Type B pancreatic cell (in vitro differentiated cells): Measurements from ENCODE around the gene ACVR1B. TPM values are rescaled to one million over a fixed set of nuclear protein-coding genes. Genes with fewer than 3 reads are reported as not detected.

Source experiments
- DNase-seq: peaks from one replicate; pipeline ENCODE4 v3.0.0; 2021; ENCODE audit warnings: mixed read lengths; ENCODE audit not compliant: unreplicated experiment; ENCODE audit errors: extremely low spot score
- H3K27ac Mint-ChIP-seq: 2 replicates; pipeline ENCODE4 v1.8.0; 2021; ENCODE audit warnings: mild to moderate bottlenecking, mixed read lengths
- H3K27me3 Mint-ChIP-seq: 2 replicates; pipeline ENCODE4 v1.8.0; 2021; ENCODE audit warnings: mixed read lengths
- H3K36me3 Mint-ChIP-seq: 2 replicates; pipeline ENCODE4 v1.8.0; 2021; ENCODE audit warnings: mixed read lengths
- H3K4me1 Mint-ChIP-seq: one replicate; pipeline ENCODE4 v1.8.0; 2021; ENCODE audit warnings: mixed read lengths; ENCODE audit not compliant: unreplicated experiment
- H3K4me3 Mint-ChIP-seq: 2 replicates; pipeline ENCODE4 v1.8.0; 2021; ENCODE audit warnings: mild to moderate bottlenecking, mixed read lengths
- H3K9me3 Mint-ChIP-seq: 2 replicates; pipeline ENCODE4 v1.8.0; 2021; ENCODE audit warnings: mixed read lengths
- long read RNA-seq: library from polyadenylated mRNA; unstranded; transcript quantifications from one replicate; pipeline ENCODE4 v2.0.0, GENCODE V29; 2020
- total RNA-seq: library from RNA; stranded (reverse); gene quantifications from 2 replicates; pipeline ENCODE4 v1.2.1, GENCODE V29; 2021; ENCODE audit warnings: low replicate concordance
- TF ChIP-seq, protein P1 (sequence below): fragments of 200-600 bp; sonication (generic); conservative IDR thresholded peaks from 2 replicates; pipeline ENCODE4 v1.5.0; 2021; ENCODE audit warnings: antibody characterized with exemption, mild to moderate bottlenecking

Gene ACVR1B
- total RNA-seq: 36.0 and 36.1 TPM in 2 replicates
- long read RNA-seq, partial matches to known transcripts: 0 of 3 reads
- long read RNA-seq, other reads (novel, unspliced or antisense): 2 of 3 reads

DNA sequence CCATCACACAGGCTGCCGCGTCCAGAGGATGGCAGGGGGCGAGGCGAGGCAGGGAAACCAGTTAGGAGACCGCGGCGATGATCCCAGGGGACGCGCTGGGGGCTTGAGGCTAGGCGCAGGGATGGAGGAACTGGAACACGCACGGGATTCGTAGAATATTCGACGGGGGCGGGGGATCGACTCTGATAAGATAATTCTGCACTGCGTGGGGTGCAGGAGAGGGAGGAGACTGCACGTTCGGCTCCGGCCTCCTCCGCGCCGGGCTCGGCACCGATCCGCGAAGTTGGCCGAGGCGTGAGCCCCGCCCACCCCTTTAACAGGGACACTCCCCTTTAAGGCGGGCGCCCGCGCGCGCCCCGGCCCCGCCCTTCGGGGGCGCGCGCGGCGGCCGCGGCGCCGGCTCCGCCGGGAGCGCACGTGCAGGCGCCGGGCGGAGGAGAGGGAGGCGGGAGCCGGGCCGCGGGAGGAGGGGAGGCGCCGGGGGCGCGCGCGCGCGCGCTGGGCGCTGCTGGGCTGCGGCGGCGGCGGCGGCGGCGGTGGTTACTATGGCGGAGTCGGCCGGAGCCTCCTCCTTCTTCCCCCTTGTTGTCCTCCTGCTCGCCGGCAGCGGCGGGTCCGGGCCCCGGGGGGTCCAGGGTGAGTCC lies at the start of gene ACVR1B:
TSS of gene ACVR1B (plus strand) at position 501 of the 644 bp plus-strand sequence. CDS start at position 546, 45 bp downstream.
- Mint-ChIP-seq H3K36me3 (no peaks in the 10 kb centered on the region), H3K9me3 (no peaks in the 10 kb centered on the region), H3K27me3 (peaks cover 23% of the 10 kb centered on the region), H3K4me3 (peak within 1 kb of the TSS; percentile 97), H3K4me1 (peaks cover 45% of the 10 kb centered on the region), H3K27ac (peak within 1 kb of the TSS; percentile 88)
- DNase-seq: peak; percentile 92
- TF ChIP-seq, protein P1, sequence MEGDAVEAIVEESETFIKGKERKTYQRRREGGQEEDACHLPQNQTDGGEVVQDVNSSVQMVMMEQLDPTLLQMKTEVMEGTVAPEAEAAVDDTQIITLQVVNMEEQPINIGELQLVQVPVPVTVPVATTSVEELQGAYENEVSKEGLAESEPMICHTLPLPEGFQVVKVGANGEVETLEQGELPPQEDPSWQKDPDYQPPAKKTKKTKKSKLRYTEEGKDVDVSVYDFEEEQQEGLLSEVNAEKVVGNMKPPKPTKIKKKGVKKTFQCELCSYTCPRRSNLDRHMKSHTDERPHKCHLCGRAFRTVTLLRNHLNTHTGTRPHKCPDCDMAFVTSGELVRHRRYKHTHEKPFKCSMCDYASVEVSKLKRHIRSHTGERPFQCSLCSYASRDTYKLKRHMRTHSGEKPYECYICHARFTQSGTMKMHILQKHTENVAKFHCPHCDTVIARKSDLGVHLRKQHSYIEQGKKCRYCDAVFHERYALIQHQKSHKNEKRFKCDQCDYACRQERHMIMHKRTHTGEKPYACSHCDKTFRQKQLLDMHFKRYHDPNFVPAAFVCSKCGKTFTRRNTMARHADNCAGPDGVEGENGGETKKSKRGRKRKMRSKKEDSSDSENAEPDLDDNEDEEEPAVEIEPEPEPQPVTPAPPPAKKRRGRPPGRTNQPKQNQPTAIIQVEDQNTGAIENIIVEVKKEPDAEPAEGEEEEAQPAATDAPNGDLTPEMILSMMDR: no peak

DNA sequence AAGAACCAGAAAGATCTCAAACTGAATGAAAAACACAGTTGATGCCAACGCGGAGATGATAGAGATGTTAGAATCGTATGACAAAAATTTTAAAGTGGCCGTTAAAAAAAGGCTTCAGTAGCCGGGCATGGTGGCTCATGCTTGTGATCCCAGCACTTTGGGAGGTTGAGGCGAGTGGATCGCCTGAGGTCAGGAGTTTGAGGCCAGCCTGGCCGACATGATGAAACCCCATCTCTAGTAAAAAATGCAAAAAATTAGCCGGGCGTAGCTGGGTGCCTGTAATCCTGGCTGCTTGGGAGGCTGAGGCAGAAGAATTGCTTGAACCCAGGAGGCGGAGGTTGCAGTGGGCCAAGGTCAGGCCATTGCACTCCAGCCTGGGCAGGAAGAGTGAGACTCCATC lies 49.6 kb upstream of the ACVR1B start:
- H3K27me3 Mint-ChIP-seq: no peaks in the 10 kb centered on the region
- H3K4me3 Mint-ChIP-seq: no peak overlapping the region
- no peaks in the 10 kb centered on the region for H3K9me3 Mint-ChIP-seq
- H3K4me1 Mint-ChIP-seq: peaks cover 11% of the 10 kb centered on the region
- no peak for DNase-seq
- H3K27ac Mint-ChIP-seq: no peak overlapping the region
- TF ChIP-seq, protein P1: no peak
- no peaks in the 10 kb centered on the region for H3K36me3 Mint-ChIP-seq

DNA sequence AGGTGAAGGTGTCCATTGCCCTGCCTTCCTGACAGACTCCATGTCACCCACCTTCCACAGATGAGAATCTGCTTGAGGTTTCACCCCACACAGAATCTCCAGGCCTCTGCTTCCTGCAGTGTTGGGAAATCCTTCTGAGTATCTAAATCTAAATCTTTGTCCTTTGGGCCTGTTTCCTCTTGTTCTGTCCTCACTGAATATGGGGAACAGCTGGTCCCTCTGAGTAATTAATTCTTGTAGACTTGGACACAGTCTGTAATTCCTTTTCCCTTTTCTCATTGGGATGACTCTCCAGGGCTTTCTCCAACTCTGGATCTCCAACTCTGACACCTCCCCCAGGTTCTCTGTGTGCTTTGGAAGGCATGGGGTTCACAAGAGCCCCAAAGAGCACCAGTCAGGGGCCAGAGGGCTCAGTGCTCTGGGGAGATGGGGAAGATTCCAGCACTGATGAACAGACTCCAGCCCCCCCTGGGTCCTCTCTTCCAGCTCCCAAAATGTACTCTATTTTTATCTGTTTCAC lies 46.5 kb upstream of the ACVR1B start:
- H3K9me3 Mint-ChIP-seq: no peaks in the 10 kb centered on the region
- H3K36me3 Mint-ChIP-seq: no peaks in the 10 kb centered on the region
- H3K4me1 Mint-ChIP-seq: peaks cover 18% of the 10 kb centered on the region
- H3K27ac Mint-ChIP-seq: no peak overlapping the region
- H3K27me3 Mint-ChIP-seq: peaks cover 16% of the 10 kb centered on the region
- no peak overlapping the region for H3K4me3 Mint-ChIP-seq
- no peak for DNase-seq
- TF ChIP-seq, protein P1: no peak

DNA sequence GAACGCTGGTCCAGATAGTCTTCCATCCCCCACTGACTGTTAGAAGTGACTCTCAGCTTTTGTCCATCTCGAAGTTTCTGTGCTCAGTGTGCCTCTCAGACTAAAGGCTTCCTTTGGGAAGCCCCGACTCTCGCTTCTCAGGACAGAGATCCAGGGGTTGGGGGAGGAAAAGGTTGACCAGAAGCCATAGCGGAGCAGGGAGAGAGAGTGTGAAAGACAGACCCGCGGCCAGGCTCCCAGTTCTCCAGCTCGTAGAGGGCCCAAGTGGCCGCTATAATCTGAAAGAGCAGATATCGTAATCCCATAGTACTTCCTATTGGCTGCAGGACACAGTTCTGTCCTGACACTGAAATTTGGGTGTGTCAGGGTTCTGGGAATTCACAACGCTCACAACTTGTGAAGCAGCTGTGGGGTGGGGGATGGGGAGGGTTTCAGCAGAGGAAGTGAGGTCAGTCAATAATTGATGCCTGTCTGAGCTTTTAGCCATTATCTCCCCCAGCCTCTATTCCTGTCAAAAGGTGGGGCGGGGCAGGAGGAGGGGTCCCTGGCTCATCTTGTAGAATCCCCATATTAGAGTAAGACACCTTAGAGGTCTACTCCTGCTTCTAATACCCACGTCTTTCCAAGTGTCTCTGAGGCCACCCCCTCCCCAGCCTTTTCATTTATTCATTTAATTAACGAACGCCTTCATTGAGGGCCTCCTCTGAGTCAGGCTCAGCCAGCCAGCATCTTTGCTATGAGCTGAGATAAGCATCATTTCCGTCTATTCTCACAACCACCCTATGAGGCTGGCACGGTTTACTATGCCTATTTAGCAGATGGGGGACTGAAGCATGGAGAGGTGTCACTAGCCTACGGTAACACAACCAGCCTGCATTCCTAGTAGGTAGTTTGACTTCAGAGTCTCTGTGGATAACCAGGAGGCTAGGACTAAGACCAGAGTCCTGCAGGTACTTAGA lies 45.7 kb upstream of the ACVR1B start:
- TF ChIP-seq, protein P1: no peak
- Mint-ChIP-seq H3K36me3 (no peaks in the 10 kb centered on the region), H3K4me3 (no peak overlapping the region), H3K4me1 (peaks cover 22% of the 10 kb centered on the region), H3K9me3 (no peaks in the 10 kb centered on the region), H3K27ac (no peak overlapping the region), H3K27me3 (peaks cover 20% of the 10 kb centered on the region)
- DNase-seq: no peak

DNA sequence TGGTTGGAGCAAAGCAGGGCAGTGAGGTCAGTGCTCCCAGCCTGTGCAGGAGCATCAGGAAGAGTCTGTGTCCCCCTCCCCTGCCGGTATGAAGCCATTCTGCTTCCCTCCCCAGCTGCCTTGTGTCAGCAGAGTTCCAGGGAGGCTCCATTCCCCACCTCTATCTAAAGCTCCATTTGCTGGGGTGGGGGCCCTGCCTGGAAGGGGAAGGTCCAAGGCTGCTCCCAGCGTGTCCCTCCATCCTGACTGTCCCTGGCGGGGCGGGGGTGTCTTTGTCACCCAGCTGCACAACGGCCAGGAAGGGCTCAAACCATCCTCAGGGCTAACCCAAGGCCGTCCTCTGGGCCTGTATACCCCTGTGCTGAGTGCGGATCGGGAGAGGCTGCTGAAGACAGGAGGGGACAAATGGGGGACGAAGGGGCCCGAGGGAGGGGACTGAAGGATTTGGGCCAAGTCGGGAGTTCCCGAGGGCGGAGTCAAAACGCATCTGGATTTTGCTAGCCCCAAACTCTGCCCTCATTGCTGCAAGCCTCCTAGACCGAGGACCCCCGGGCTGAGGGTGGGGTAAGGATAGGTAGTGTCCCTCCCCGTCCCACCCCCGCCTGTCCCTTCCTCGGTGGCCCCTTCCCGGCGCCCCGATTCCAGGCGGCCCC lies 44.9 kb upstream of the ACVR1B start:
- Mint-ChIP-seq H3K4me1 (peaks cover 30% of the 10 kb centered on the region), H3K4me3 (no peak overlapping the region), H3K27me3 (peaks cover 23% of the 10 kb centered on the region), H3K36me3 (no peaks in the 10 kb centered on the region), H3K9me3 (no peaks in the 10 kb centered on the region), H3K27ac (no peak overlapping the region)
- no peak for DNase-seq
- TF ChIP-seq, protein P1: no peak
